AG09309 (cell line): Measurements from ENCODE around the gene DBH.

ENCODE experiments used
- DNase-seq: peaks from one replicate; pipeline ENCODE4 v3.0.0-alpha.2; 2010; ENCODE audit warnings: low read depth
- H3K4me3 ChIP-seq: 2 replicates; pipeline ENCODE4 v1.5.1; 2011; ENCODE audit warnings: mild to moderate bottlenecking, low read depth, low read length, moderate library complexity; ENCODE audit not compliant: control insufficient read depth
- CTCF ChIP-seq: IDR thresholded peaks from 2 replicates; pipeline ENCODE4 v1.5.1; 2011; ENCODE audit warnings: mild to moderate bottlenecking, low read depth, low read length, inconsistent platforms; ENCODE audit not compliant: insufficient read depth, control insufficient read depth; ENCODE audit errors: missing control alignments

The DBH gene

GRCh38 chr9:133661846-133662540 lies 25.8 kb downstream of the DBH start:
- DNase-seq, result no peak
- H3K4me3 ChIP-seq, result no peak overlapping the region
- TF ChIP-seq CTCF, result no peak

GRCh38 chr9:133664173-133665050 lies 28.2 kb downstream of the DBH start:
- H3K4me3 ChIP-seq, result no peak overlapping the region
- no peak for TF ChIP-seq CTCF
- no peak for DNase-seq

GRCh38 chr9:133665096-133665495 lies 28.9 kb downstream of the DBH start:
- TF ChIP-seq CTCF, result no peak
- H3K4me3 ChIP-seq, result no peak overlapping the region
- no peak for DNase-seq

- no peak overlapping the region for H3K4me3 ChIP-seq
- no peak for TF ChIP-seq CTCF
- DNase-seq, result no peak
Observed at GRCh38 chr9:133665535-133665934, 29.4 kb downstream of the DBH start.

GRCh38 chr9:133666387-133666786 lies 30.2 kb downstream of the DBH start:
- DNase-seq, result no peak
- H3K4me3 ChIP-seq, result no peak overlapping the region
- TF ChIP-seq CTCF, result no peak

- no peak for TF ChIP-seq CTCF
- no peak for DNase-seq
- no peak overlapping the region for H3K4me3 ChIP-seq
Observed at GRCh38 chr9:133666845-133667244, 30.7 kb downstream of the DBH start.
